Transverse colon (tissue), 3 donors: ENCODE data around the gene DDRGK1.

Experiments
- CTCF ChIP-seq, 5 experiments: fragments of 200-600 bp in 3 of 5; fragments of 450-650 bp in 2 of 5; sonication (generic) in 3 of 5; IDR thresholded peaks; 1 replicate in 2 of 5; 2 replicates in 3 of 5; pipeline ENCODE4 v1.5.1; 2016 to 2017; ENCODE audit warnings: antibody characterized with exemption in 5 of 5, inconsistent platforms in 3 of 5, mild to moderate bottlenecking in 2 of 5, moderate library complexity in 1 of 5
- EP300 ChIP-seq: sonication (generic); formaldehyde crosslinking; IDR thresholded peaks from one replicate; pipeline ENCODE4 v1.6.1; 2017; ENCODE audit warnings: antibody characterized with exemption, low read depth
- POLR2A ChIP-seq: fragments of 450-650 bp; IDR thresholded peaks from one replicate; pipeline ENCODE4 v1.6.1; 2016; ENCODE audit warnings: antibody characterized with exemption, mild to moderate bottlenecking, moderate library complexity

DNA sequence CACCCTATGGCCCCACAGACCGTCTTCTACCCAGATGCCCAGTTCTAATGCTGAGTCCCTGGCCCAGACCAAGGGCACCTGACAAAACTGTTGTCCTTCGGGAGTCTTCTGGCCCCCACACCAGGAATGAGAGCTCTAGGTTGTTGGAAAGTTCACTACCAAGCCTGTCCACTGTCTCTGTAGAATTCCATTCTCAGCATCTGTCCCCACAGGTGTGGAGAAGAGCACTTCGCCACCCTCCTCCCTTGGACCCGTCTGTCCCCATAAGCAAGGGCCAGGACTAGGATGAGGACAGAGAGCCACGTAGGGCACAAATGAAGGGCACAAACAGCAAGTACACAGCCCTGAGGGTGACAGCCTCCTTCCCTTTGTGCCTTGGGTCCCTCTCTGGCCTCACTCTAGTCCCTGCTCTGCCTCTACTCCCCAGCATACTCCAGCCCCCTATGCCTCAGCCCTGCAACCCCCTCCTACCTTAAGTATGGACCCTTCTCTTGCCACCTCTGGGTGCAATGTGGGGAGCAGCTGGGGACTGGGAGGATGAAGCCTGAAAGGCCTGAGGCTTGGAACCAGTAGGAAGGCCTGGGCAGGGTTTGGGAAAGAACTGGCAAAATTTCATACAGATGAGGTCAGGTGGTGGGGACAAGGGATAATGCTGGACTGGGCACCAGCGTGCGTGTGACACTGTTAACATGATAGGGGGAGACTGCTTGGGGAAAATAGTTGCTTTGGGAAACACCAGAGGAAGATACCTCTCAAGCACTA lies 35.5 kb downstream of the DDRGK1 start:
- TF ChIP-seq CTCF (IDR thresholded peaks at IDR 0.05) (no peak), POLR2A (no peak), EP300 (no peak)
